A549 (cell line): ENCODE measurements around the gene PLS3. TPM values are rescaled to one million over a fixed set of nuclear protein-coding genes. Genes with fewer than 3 reads are reported as not detected.

Experiments
- ATAC-seq, 2 experiments: fragments of 200-7000 bp in 1 of 2; fragments of >200 bp in 1 of 2; cut with Nextera tagmentation in 1 of 2; cut with Tn5 transposase in 1 of 2; 3 replicates each; pipeline versions ENCODE4 v1.8.0 to v1.9.1; 2018 to 2020; ENCODE audit warnings: mild to moderate bottlenecking in 1 of 2, moderate library complexity in 1 of 2
- CTCF ChIA-PET: fragments of 300-600 bp; sonication (Branson Sonifier 250); formaldehyde crosslinking; extraction: SDS; loops from one replicate; lab custom pipeline; 2021; ENCODE audit warnings: antibody characterized with exemption, inconsistent platforms; lab: Yijun Ruan, JAX
- POLR2A ChIA-PET: fragments of 350-600 bp; formaldehyde crosslinking; extraction: SDS; loops from one replicate; lab custom pipeline; 2021; ENCODE audit warnings: antibody characterized with exemption, inconsistent platforms; lab: Yijun Ruan, JAX
- DNase-seq, 2 experiments: peaks; one replicate each; pipeline versions ENCODE4 v3.0.0 to v3.0.0-alpha.2; 2011 to 2016; ENCODE audit warnings: low read depth in 1 of 2, low spot score in 1 of 2
- FAIRE-seq: peaks from 2 replicates; lab custom pipeline; 2011; peaks lifted over from hg19 to GRCh38; lab: Jason Lieb, UNC
- H3K27ac ChIP-seq, 2 experiments: fragments of >200 bp; sonication (Bioruptor Twin); formaldehyde crosslinking; 3 replicates each; pipeline ENCODE4 v1.5.1; 2016 to 2017
- H3K4me1 ChIP-seq: fragments of >200 bp; sonication (Bioruptor Twin); formaldehyde crosslinking; 3 replicates; pipeline ENCODE4 v1.6.1; 2016
- H3K4me2 ChIP-seq: fragments of >200 bp; sonication (Bioruptor Twin); formaldehyde crosslinking; 3 replicates; pipeline ENCODE4 v1.6.1; 2016
- H3K4me3 ChIP-seq: fragments of >200 bp; sonication (Bioruptor Twin); formaldehyde crosslinking; 3 replicates; pipeline ENCODE4 v1.5.1; 2016
- H3K9me3 ChIP-seq: fragments of >200 bp; sonication (Bioruptor Twin); formaldehyde crosslinking; 3 replicates; pipeline ENCODE4 v1.6.1; 2016
- BHLHE40 ChIP-seq: IDR thresholded peaks from 2 replicates; pipeline ENCODE4 v1.6.1; 2012; ENCODE audit warnings: low read depth, low read length, inconsistent platforms
- CBX2 ChIP-seq: fragments of 200-600 bp; sonication (generic); IDR thresholded peaks from 2 replicates; pipeline ENCODE4 v1.6.1; 2016; ENCODE audit warnings: low read depth, mild to moderate bottlenecking, borderline replicate concordance
- CHD2 ChIP-seq: fragments of 150-350 bp; IDR thresholded peaks from 2 replicates; pipeline ENCODE4 v1.6.1; 2014; ENCODE audit warnings: low read length; ENCODE audit not compliant: partially characterized antibody
- FOSB ChIP-seq: fragments of 250-450 bp; sonication (Bioruptor Pico); IDR thresholded peaks from 2 replicates; pipeline ENCODE4 v1.5.0; 2020; ENCODE audit warnings: mild to moderate bottlenecking, moderate library complexity
- FOXS1 ChIP-seq: fragments of 250-450 bp; sonication (Bioruptor Pico); IDR thresholded peaks from 2 replicates; pipeline ENCODE4 v1.5.0; 2020; ENCODE audit warnings: mild to moderate bottlenecking, moderate library complexity
- HDAC2 ChIP-seq: fragments of 200-600 bp; sonication (generic); IDR thresholded peaks from 2 replicates; pipeline ENCODE4 v1.6.1; 2016
- HEYL ChIP-seq: fragments of 250-450 bp; sonication (Bioruptor Pico); IDR thresholded peaks from 2 replicates; pipeline ENCODE4 v1.8.0; 2021; ENCODE audit warnings: mild to moderate bottlenecking, moderate library complexity
- HOXB13 ChIP-seq: fragments of 250-450 bp; sonication (Bioruptor Pico); IDR thresholded peaks from 2 replicates; pipeline ENCODE4 v1.5.0; 2020; ENCODE audit warnings: low read depth, mild to moderate bottlenecking, moderate library complexity
- HOXB5 ChIP-seq: fragments of 250-450 bp; sonication (Bioruptor Pico); IDR thresholded peaks from 2 replicates; pipeline ENCODE4 v1.5.0; 2020; ENCODE audit warnings: mild to moderate bottlenecking, moderate library complexity
- JUNB ChIP-seq: fragments of >200 bp; sonication (Bioruptor Twin); formaldehyde crosslinking; IDR thresholded peaks from 2 replicates; pipeline ENCODE4 v1.6.1; 2016
- KDM5A ChIP-seq: fragments of 200-600 bp; sonication (generic); IDR thresholded peaks from 2 replicates; pipeline ENCODE4 v1.6.1; 2016; ENCODE audit warnings: antibody characterized with exemption, mild to moderate bottlenecking
- MAFK ChIP-seq: fragments of 450-650 bp; IDR thresholded peaks from 2 replicates; pipeline ENCODE4 v1.6.1; 2014; ENCODE audit not compliant: partially characterized antibody
- MAZ ChIP-seq: fragments of 150-350 bp; IDR thresholded peaks from 2 replicates; pipeline ENCODE4 v1.6.1; 2014; ENCODE audit warnings: antibody characterized with exemption, low read depth, low read length, borderline replicate concordance
- MYC ChIP-seq: IDR thresholded peaks from 2 replicates; pipeline ENCODE4 v1.6.1; 2012; ENCODE audit warnings: mild to moderate bottlenecking, inconsistent platforms, low read length, improper control_type of control experiment, borderline replicate concordance
- PHF8 ChIP-seq: fragments of 200-600 bp; sonication (generic); IDR thresholded peaks from 2 replicates; pipeline ENCODE4 v1.6.1; 2016; ENCODE audit warnings: low read depth, mild to moderate bottlenecking, antibody characterized with exemption, moderate library complexity, borderline replicate concordance
- POLR2A ChIP-seq: IDR thresholded peaks from 2 replicates; pipeline ENCODE4 v1.6.1; 2012; ENCODE audit warnings: mild to moderate bottlenecking, low read length
- RAD21 ChIP-seq, 2 experiments: fragments of >200 bp in 1 of 2; sonication (Bioruptor Twin) in 1 of 2; formaldehyde crosslinking in 1 of 2; IDR thresholded peaks in 1 of 2; conservative IDR thresholded peaks in 1 of 2; 2 replicates in 1 of 2; 3 replicates in 1 of 2; pipeline ENCODE4 v1.6.1; 2012 to 2018; ENCODE audit warnings: inconsistent platforms in 1 of 2
- ZSCAN20 ChIP-seq: fragments of 250-450 bp; sonication (Bioruptor Pico); IDR thresholded peaks from 2 replicates; pipeline ENCODE4 v1.8.0; 2022; ENCODE audit warnings: mild to moderate bottlenecking, moderate library complexity
- WGBS: methylation state at CpG from one replicate; pipeline ENCODE4 v1.1.6; 2017; ENCODE audit errors: missing lambda C conversion rate; 5-methylcytosine and 5-hydroxymethylcytosine counted together
- polyA plus RNA-seq, 4 experiments: library from polyadenylated mRNA; depleted of rRNA in 3 of 4; stranded (reverse); fragments of >200 nt; fragmentation: RNase III in 1 of 4; extraction: RNeasy Plus Mini Kit Qiagen cat#74134 plus additional on column Dnase treatment in 1 of 4; gene quantifications; 2 replicates in 3 of 4; 3 replicates in 1 of 4; pipeline ENCODE4 v1.2.3, GENCODE V29; 2011 to 2017
- TF ChIP-seq, protein P1 (sequence below): IDR thresholded peaks from 2 replicates; pipeline ENCODE4 v1.6.1; 2012; ENCODE audit warnings: low read depth, borderline replicate concordance
- TF ChIP-seq, protein P2 (sequence below): fragments of 200-600 bp; sonication (generic); IDR thresholded peaks from 2 replicates; pipeline ENCODE4 v1.6.1; 2016; ENCODE audit warnings: antibody characterized with exemption, mild to moderate bottlenecking, moderate library complexity
- TF ChIP-seq, protein P3 (sequence below): fragments of >200 bp; sonication (Bioruptor Twin); formaldehyde crosslinking; IDR thresholded peaks from 3 replicates; pipeline ENCODE4 v1.6.1; 2016
- TF ChIP-seq, protein P4 (sequence below): fragments of 250-450 bp; sonication (Bioruptor Pico); IDR thresholded peaks from 2 replicates; pipeline ENCODE4 v1.5.0; 2021; ENCODE audit warnings: mild to moderate bottlenecking, moderate library complexity, borderline replicate concordance
- TF ChIP-seq, protein P5 (sequence below): fragments of 450-650 bp; IDR thresholded peaks from 2 replicates; pipeline ENCODE4 v1.6.1; 2014; ENCODE audit warnings: antibody characterized with exemption
- TF ChIP-seq, protein P6 (sequence below): fragments of 150-350 bp; IDR thresholded peaks from 2 replicates; pipeline ENCODE4 v1.6.1; 2014; ENCODE audit warnings: low read depth, mild to moderate bottlenecking, low read length

Gene PLS3
- polyA plus RNA-seq, 2 of the 4 experiments (the other 2 are of a cell fraction) = 303 to 437 TPM

DNA sequence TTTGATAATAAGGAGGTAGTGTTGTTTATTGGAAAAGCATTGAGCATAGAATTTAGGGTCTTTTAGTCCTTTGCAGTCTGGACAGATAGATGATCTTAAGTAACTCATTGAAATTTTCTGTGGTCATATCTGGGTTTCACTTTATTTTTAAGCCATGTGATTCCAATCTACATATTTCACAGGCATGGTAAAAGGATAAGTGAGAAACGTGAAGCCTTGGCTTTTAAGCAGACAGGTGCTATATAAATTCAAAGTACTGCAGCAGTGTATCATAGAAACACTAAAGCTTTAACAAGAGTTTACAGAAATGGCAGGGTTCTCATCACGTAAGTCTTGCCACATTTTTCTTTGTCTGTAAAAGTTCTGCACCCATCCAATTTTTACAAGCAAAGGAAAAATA is 4.9 kb downstream of the PLS3 start:
- no peak for DNase-seq
- Histone ChIP-seq H3K9me3 (no peaks in the 10 kb centered on the region), H3K4me3 (no peak overlapping the region), H3K27ac (no peak overlapping the region), H3K4me2 (peak overlapping the region; percentile 74; the same call in 2 of the 3 replicates), H3K4me1 (peaks cover 42% of the 10 kb centered on the region)
- no peak for ATAC-seq
- WGBS = 70% methylated on average over 2 of the region's 2 CpGs
- CTCF ChIA-PET = no interaction called here
- POLR2A ChIA-PET = no interaction called here
- no peak for FAIRE-seq
- TF ChIP-seq RAD21 (conservative IDR thresholded peaks at IDR 0.05 in 1 of 2, IDR thresholded peaks at IDR 0.05 in 1 of 2) (no peak), JUNB (no peak), BHLHE40 (no peak), MAFK (no peak), FOSB (no peak), HEYL (CRISPR knock-in tag) (no peak), CBX2 (no peak), ZSCAN20 (no peak)
- TF ChIP-seq, protein P1, sequence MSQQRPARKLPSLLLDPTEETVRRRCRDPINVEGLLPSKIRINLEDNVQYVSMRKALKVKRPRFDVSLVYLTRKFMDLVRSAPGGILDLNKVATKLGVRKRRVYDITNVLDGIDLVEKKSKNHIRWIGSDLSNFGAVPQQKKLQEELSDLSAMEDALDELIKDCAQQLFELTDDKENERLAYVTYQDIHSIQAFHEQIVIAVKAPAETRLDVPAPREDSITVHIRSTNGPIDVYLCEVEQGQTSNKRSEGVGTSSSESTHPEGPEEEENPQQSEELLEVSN = no peak

DNA sequence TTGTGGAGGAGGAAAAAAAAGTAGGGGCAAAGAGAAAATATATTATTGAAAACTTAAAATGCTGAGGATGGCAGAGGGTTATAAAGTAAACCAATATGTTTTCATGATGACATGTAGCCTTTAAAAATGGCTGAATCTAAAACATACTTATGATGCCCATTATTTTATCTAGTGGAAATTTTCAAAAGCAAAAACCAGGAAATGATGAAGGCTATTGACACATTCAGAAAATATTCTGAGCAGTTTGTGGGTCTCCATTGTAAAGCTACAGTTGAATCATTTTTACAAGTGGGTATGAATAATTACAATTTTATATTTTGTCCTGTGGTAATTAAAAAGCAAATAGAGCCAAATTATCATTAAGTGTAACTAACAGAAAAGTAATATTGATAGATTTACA is 10.7 kb downstream of the PLS3 start:
- Histone ChIP-seq H3K4me2 (no peak overlapping the region), H3K27ac (no peak overlapping the region), H3K4me1 (peaks cover 30% of the 10 kb centered on the region), H3K4me3 (no peak overlapping the region), H3K9me3 (no peaks in the 10 kb centered on the region)
- no peak for FAIRE-seq
- DNase-seq = no peak
- POLR2A ChIA-PET = interaction anchor here (1.1 kb wide), 1 partner anchor 10 kb away, joined by 3 read pairs; no protein-coding TSS in a partner anchor
- no peak for ATAC-seq
- CTCF ChIA-PET = no interaction called here
- no peak for TF ChIP-seq MYC
- TF ChIP-seq MAFK = no peak
- TF ChIP-seq HDAC2 = no peak
- no peak for TF ChIP-seq PHF8
- TF ChIP-seq, protein P2, sequence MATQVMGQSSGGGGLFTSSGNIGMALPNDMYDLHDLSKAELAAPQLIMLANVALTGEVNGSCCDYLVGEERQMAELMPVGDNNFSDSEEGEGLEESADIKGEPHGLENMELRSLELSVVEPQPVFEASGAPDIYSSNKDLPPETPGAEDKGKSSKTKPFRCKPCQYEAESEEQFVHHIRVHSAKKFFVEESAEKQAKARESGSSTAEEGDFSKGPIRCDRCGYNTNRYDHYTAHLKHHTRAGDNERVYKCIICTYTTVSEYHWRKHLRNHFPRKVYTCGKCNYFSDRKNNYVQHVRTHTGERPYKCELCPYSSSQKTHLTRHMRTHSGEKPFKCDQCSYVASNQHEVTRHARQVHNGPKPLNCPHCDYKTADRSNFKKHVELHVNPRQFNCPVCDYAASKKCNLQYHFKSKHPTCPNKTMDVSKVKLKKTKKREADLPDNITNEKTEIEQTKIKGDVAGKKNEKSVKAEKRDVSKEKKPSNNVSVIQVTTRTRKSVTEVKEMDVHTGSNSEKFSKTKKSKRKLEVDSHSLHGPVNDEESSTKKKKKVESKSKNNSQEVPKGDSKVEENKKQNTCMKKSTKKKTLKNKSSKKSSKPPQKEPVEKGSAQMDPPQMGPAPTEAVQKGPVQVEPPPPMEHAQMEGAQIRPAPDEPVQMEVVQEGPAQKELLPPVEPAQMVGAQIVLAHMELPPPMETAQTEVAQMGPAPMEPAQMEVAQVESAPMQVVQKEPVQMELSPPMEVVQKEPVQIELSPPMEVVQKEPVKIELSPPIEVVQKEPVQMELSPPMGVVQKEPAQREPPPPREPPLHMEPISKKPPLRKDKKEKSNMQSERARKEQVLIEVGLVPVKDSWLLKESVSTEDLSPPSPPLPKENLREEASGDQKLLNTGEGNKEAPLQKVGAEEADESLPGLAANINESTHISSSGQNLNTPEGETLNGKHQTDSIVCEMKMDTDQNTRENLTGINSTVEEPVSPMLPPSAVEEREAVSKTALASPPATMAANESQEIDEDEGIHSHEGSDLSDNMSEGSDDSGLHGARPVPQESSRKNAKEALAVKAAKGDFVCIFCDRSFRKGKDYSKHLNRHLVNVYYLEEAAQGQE = no peak
- TF ChIP-seq, protein P3, sequence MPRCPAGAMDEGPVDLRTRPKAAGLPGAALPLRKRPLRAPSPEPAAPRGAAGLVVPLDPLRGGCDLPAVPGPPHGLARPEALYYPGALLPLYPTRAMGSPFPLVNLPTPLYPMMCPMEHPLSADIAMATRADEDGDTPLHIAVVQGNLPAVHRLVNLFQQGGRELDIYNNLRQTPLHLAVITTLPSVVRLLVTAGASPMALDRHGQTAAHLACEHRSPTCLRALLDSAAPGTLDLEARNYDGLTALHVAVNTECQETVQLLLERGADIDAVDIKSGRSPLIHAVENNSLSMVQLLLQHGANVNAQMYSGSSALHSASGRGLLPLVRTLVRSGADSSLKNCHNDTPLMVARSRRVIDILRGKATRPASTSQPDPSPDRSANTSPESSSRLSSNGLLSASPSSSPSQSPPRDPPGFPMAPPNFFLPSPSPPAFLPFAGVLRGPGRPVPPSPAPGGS = no peak
- no peak for TF ChIP-seq HEYL (CRISPR knock-in tag)
- no peak for TF ChIP-seq POLR2A
- no peak for TF ChIP-seq HOXB13 (CRISPR knock-in tag)
- TF ChIP-seq KDM5A = no peak
- TF ChIP-seq CHD2 = no peak
- TF ChIP-seq, protein P4, sequence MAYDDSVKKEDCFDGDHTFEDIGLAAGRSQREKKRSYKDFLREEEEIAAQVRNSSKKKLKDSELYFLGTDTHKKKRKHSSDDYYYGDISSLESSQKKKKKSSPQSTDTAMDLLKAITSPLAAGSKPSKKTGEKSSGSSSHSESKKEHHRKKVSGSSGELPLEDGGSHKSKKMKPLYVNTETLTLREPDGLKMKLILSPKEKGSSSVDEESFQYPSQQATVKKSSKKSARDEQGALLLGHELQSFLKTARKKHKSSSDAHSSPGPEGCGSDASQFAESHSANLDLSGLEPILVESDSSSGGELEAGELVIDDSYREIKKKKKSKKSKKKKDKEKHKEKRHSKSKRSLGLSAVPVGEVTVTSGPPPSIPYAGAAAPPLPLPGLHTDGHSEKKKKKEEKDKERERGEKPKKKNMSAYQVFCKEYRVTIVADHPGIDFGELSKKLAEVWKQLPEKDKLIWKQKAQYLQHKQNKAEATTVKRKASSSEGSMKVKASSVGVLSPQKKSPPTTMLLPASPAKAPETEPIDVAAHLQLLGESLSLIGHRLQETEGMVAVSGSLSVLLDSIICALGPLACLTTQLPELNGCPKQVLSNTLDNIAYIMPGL (CRISPR knock-in tag) = no peak
- TF ChIP-seq MAZ = no peak
- no peak for TF ChIP-seq FOXS1 (CRISPR knock-in tag)
- TF ChIP-seq HOXB5 (CRISPR knock-in tag) = no peak
- TF ChIP-seq JUNB = no peak
- TF ChIP-seq, protein P5, sequence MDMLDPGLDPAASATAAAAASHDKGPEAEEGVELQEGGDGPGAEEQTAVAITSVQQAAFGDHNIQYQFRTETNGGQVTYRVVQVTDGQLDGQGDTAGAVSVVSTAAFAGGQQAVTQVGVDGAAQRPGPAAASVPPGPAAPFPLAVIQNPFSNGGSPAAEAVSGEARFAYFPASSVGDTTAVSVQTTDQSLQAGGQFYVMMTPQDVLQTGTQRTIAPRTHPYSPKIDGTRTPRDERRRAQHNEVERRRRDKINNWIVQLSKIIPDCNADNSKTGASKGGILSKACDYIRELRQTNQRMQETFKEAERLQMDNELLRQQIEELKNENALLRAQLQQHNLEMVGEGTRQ = no peak
- TF ChIP-seq, protein P6, sequence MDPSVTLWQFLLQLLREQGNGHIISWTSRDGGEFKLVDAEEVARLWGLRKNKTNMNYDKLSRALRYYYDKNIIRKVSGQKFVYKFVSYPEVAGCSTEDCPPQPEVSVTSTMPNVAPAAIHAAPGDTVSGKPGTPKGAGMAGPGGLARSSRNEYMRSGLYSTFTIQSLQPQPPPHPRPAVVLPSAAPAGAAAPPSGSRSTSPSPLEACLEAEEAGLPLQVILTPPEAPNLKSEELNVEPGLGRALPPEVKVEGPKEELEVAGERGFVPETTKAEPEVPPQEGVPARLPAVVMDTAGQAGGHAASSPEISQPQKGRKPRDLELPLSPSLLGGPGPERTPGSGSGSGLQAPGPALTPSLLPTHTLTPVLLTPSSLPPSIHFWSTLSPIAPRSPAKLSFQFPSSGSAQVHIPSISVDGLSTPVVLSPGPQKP = no peak
- TF ChIP-seq FOSB = no peak
